ENCODE results near the gene EIF1. TPM values are rescaled to one million over a fixed set of nuclear protein-coding genes. Genes with fewer than 3 reads are reported as not detected.
A peak's percentile ranks its signal among the peaks of the same experiment; 100 is the strongest.

Gene EIF1
- polyA plus RNA-seq (2013, experiment 1 of 2), result 353 TPM
- 340 TPM for polyA plus RNA-seq (2013, experiment 2 of 2)

GRCh38 chr17:41688641-41689496, at the start of gene EIF1:
EIF1 (plus strand) TSS chr17:41688885; CDS start chr17:41689039, 154 bp downstream.
- H3K18ac ChIP-seq (ENCODE audit: low read length), result peak within 1 kb of the TSS; percentile 95
- peaks cover 7% of the 10 kb centered on the region for H3K79me1 ChIP-seq (ENCODE audit: low read depth, low read length)
- peak within 1 kb of the TSS; percentile 80 for H3K27ac ChIP-seq (replicated peaks; ENCODE audit: low read length)
- H3K27me3 ChIP-seq (ENCODE audit: control insufficient read depth in 3 of 3, insufficient read depth in 3 of 3, low read depth in 1 of 3, low read length in 3 of 3), result no peaks in the 10 kb centered on the region
- H2AK5ac ChIP-seq (ENCODE audit: low read depth, low read length), result peak within 1 kb of the TSS; percentile 99
- no CpG with 5 or more reads among the region's 81 CpGs for WGBS, 2 donors (ENCODE audit: extremely low coverage in 2 of 2, insufficient read length in 2 of 2, insufficient replicate concordance in 1 of 2)
- peak within 1 kb of the TSS; percentile 85 to 98 for H3K4me3 ChIP-seq (ENCODE audit: low read length in 2 of 2)
- DNase-seq (ENCODE audit: low spot score), result peak; percentile 100
- no peak within 1 kb of the TSS for H2BK12ac ChIP-seq (ENCODE audit: low read length)
- H4K91ac ChIP-seq (ENCODE audit: low read depth, low read length, poor library complexity), result no peak within 1 kb of the TSS
- no peak within 1 kb of the TSS for H2BK15ac ChIP-seq (ENCODE audit: low read length)
- H3K4ac ChIP-seq (ENCODE audit: low read length), result no peak within 1 kb of the TSS
- peaks cover 30 to 46% of the 10 kb centered on the region in 2 donors for H3K36me3 ChIP-seq (replicated peaks in 1 of 2; ENCODE audit: control insufficient read depth in 2 of 2, insufficient read depth in 2 of 2, low read length in 2 of 2)
- H3K4me2 ChIP-seq (ENCODE audit: insufficient read depth, low read length, poor library complexity, severe bottlenecking), result peak within 1 kb of the TSS; percentile 54
- H4K8ac ChIP-seq (ENCODE audit: low read depth, low read length), result no peak within 1 kb of the TSS
- H3K4me1 ChIP-seq (ENCODE audit: control insufficient read depth in 2 of 2, insufficient read depth in 1 of 2, low read depth in 1 of 2, low read length in 2 of 2), result peaks cover 7 to 8% of the 10 kb centered on the region in 2 donors
- H2BK120ac ChIP-seq (ENCODE audit: low read depth, low read length), result no peak within 1 kb of the TSS
- peak within 1 kb of the TSS; percentile 85 for H2AFZ ChIP-seq (ENCODE audit: low read length)
- H3K23ac ChIP-seq (ENCODE audit: low read depth, low read length, poor library complexity), result peak within 1 kb of the TSS; percentile 96
- no peaks in the 10 kb centered on the region for H3K9me3 ChIP-seq (replicated peaks in 1 of 2; ENCODE audit: control insufficient read depth in 2 of 2, insufficient read depth in 1 of 2, low read depth in 1 of 2, low read length in 2 of 2)
- H3K14ac ChIP-seq (ENCODE audit: low read length), result peak within 1 kb of the TSS; percentile 67
- no peak within 1 kb of the TSS for H2BK5ac ChIP-seq (ENCODE audit: low read length)
- peak within 1 kb of the TSS; percentile 99 for H3K9ac ChIP-seq (ENCODE audit: low read depth, low read length, poor library complexity)

- no peak overlapping the region for H3K4me3 ChIP-seq (ENCODE audit: low read length in 2 of 2)
- WGBS, 2 donors (ENCODE audit: extremely low coverage in 2 of 2, insufficient read length in 2 of 2, insufficient replicate concordance in 1 of 2), result no CpG with 5 or more reads among the region's 6 CpGs
- H2BK15ac ChIP-seq (ENCODE audit: low read length), result peak overlapping the region; percentile 96
- no peak overlapping the region for H2AFZ ChIP-seq (ENCODE audit: low read length)
- no peaks in the 10 kb centered on the region for H3K36me3 ChIP-seq (replicated peaks in 1 of 2; ENCODE audit: control insufficient read depth in 2 of 2, insufficient read depth in 2 of 2, low read length in 2 of 2)
- H3K23ac ChIP-seq (ENCODE audit: low read depth, low read length, poor library complexity), result no peak overlapping the region
- DNase-seq (ENCODE audit: low spot score), result no peak
- no peak overlapping the region for H2BK120ac ChIP-seq (ENCODE audit: low read depth, low read length)
- H4K8ac ChIP-seq (ENCODE audit: low read depth, low read length), result peak overlapping the region; percentile 17
- no peak overlapping the region for H3K4ac ChIP-seq (ENCODE audit: low read length)
- H2AK5ac ChIP-seq (ENCODE audit: low read depth, low read length), result peak overlapping the region; percentile 83
- H3K9ac ChIP-seq (ENCODE audit: low read depth, low read length, poor library complexity), result no peak overlapping the region
- H3K4me1 ChIP-seq (ENCODE audit: control insufficient read depth in 2 of 2, insufficient read depth in 1 of 2, low read depth in 1 of 2, low read length in 2 of 2), result peaks cover 0 to 2% of the 10 kb centered on the region in 2 donors
- H3K14ac ChIP-seq (ENCODE audit: low read length), result peak overlapping the region; percentile 76
- H2BK12ac ChIP-seq (ENCODE audit: low read length), result no peak overlapping the region
- H3K27me3 ChIP-seq (ENCODE audit: control insufficient read depth in 3 of 3, insufficient read depth in 3 of 3, low read depth in 1 of 3, low read length in 3 of 3), result peaks cover 0 to 3% (median 2%) of the 10 kb centered on the region in 3 experiments
- H3K4me2 ChIP-seq (ENCODE audit: insufficient read depth, low read length, poor library complexity, severe bottlenecking), result no peak overlapping the region
- H3K27ac ChIP-seq (replicated peaks; ENCODE audit: low read length), result no peak overlapping the region
- H2BK5ac ChIP-seq (ENCODE audit: low read length), result peak overlapping the region; percentile 79
- no peaks in the 10 kb centered on the region for H3K9me3 ChIP-seq (replicated peaks in 1 of 2; ENCODE audit: control insufficient read depth in 2 of 2, insufficient read depth in 1 of 2, low read depth in 1 of 2, low read length in 2 of 2)
- H3K79me1 ChIP-seq (ENCODE audit: low read depth, low read length), result no peaks in the 10 kb centered on the region
- no peak overlapping the region for H4K91ac ChIP-seq (ENCODE audit: low read depth, low read length, poor library complexity)
- peak overlapping the region; percentile 57 for H3K18ac ChIP-seq (ENCODE audit: low read length)
Measured at GRCh38 chr17:41638941-41639340, 49.7 kb upstream of the EIF1 start.

GRCh38 chr17:41639492-41640473, 48.9 kb upstream of the EIF1 start:
- Histone ChIP-seq H2BK15ac (ENCODE audit: low read length) (peak overlapping the region; percentile 96), H3K23ac (ENCODE audit: low read depth, low read length, poor library complexity) (peak overlapping the region; percentile 44)
- no CpG with 5 or more reads among the region's 7 CpGs for WGBS, 2 donors (ENCODE audit: extremely low coverage in 2 of 2, insufficient read length in 2 of 2, insufficient replicate concordance in 1 of 2)

More at GRCh38 chr17:41639492-41640473, 48.9 kb upstream of the EIF1 start:
- no peak overlapping the region for H2BK120ac ChIP-seq (ENCODE audit: low read depth, low read length)
- H3K27me3 ChIP-seq (ENCODE audit: control insufficient read depth in 3 of 3, insufficient read depth in 3 of 3, low read depth in 1 of 3, low read length in 3 of 3), result peaks cover 0 to 3% (median 2%) of the 10 kb centered on the region in 3 experiments
- no peak overlapping the region for H3K4me3 ChIP-seq (ENCODE audit: low read length in 2 of 2)
- H3K4me2 ChIP-seq (ENCODE audit: insufficient read depth, low read length, poor library complexity, severe bottlenecking), result no peak overlapping the region
- H3K4ac ChIP-seq (ENCODE audit: low read length), result no peak overlapping the region
- peak overlapping the region; percentile 61 for H3K18ac ChIP-seq (ENCODE audit: low read length)
- peak overlapping the region; percentile 79 for H2BK5ac ChIP-seq (ENCODE audit: low read length)
- H3K14ac ChIP-seq (ENCODE audit: low read length), result peak overlapping the region; percentile 76
- no peak for DNase-seq (ENCODE audit: low spot score)
- peak overlapping the region; percentile 86 for H2BK12ac ChIP-seq (ENCODE audit: low read length)
- peak overlapping the region; percentile 45 for H3K9ac ChIP-seq (ENCODE audit: low read depth, low read length, poor library complexity)
- H4K91ac ChIP-seq (ENCODE audit: low read depth, low read length, poor library complexity), result no peak overlapping the region
- H2AFZ ChIP-seq (ENCODE audit: low read length), result no peak overlapping the region
- peak overlapping the region; percentile 83 for H2AK5ac ChIP-seq (ENCODE audit: low read depth, low read length)
- H3K27ac ChIP-seq (replicated peaks; ENCODE audit: low read length), result no peak overlapping the region
- H4K8ac ChIP-seq (ENCODE audit: low read depth, low read length), result no peak overlapping the region
- H3K9me3 ChIP-seq (replicated peaks in 1 of 2; ENCODE audit: control insufficient read depth in 2 of 2, insufficient read depth in 1 of 2, low read depth in 1 of 2, low read length in 2 of 2), result no peaks in the 10 kb centered on the region
- no peaks in the 10 kb centered on the region for H3K36me3 ChIP-seq (replicated peaks in 1 of 2; ENCODE audit: control insufficient read depth in 2 of 2, insufficient read depth in 2 of 2, low read length in 2 of 2)
- H3K4me1 ChIP-seq (ENCODE audit: control insufficient read depth in 2 of 2, insufficient read depth in 1 of 2, low read depth in 1 of 2, low read length in 2 of 2), result peaks cover 0 to 2% of the 10 kb centered on the region in 2 donors
- no peaks in the 10 kb centered on the region for H3K79me1 ChIP-seq (ENCODE audit: low read depth, low read length)
